ENCODE measurements around the gene RGS3.
"Not testable (repeated sequence)": the region's sequence is repeated elsewhere in the genome, so short reads cannot be mapped to it uniquely, and the experiment has no call there.

Gene RGS3

DNA sequence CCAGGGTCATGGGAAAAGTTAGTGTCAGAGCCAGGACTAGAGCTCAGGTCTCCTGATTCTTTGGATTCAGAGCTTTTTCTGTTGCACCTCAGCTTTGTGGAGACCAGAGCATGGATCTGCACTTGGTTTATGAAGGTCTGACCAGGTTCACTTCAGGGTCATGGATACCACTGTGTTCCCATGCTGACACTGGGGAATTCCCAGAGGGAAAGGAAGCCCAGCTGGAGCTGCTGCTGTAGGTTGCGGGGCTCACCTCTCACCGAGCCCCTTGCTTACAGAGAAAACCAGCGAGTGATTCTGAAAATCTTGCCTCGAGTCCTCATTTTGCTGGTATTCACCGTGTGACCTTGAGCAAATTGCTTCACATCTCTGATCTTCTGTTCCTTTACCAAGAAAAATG is 83.0 kb downstream of the RGS3 start:
- DNase-seq (ENCODE audit: low spot score) = no peak

GRCh38 chr9:113547501-113547900 is 84.0 kb downstream of the RGS3 start:
- no peak for DNase-seq (ENCODE audit: low spot score)

GRCh38 chr9:113548221-113549041 is 84.9 kb downstream of the RGS3 start:
- DNase-seq (ENCODE audit: low spot score) = peak; percentile 11

DNA sequence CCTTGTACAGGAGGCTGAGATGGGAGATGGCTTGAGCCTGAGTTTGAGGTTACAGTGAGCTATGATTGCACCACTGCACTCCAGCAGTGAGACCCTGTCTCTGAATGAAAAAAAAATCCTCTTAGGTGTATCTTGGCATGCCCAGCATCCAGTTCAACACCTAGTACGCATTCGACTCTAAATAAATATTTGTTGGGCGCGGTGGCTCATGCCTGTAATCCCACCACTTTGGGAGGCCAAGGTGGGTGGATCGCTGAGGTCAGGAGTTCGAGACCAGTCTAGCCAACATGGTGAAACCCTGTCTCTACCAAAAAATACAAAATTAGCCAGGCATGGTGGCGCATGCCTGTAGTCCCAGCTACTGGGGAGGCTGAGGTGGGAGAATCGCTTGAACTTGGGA is 86.4 kb downstream of the RGS3 start:
- not testable (repeated sequence) for DNase-seq (ENCODE audit: low spot score)

DNA sequence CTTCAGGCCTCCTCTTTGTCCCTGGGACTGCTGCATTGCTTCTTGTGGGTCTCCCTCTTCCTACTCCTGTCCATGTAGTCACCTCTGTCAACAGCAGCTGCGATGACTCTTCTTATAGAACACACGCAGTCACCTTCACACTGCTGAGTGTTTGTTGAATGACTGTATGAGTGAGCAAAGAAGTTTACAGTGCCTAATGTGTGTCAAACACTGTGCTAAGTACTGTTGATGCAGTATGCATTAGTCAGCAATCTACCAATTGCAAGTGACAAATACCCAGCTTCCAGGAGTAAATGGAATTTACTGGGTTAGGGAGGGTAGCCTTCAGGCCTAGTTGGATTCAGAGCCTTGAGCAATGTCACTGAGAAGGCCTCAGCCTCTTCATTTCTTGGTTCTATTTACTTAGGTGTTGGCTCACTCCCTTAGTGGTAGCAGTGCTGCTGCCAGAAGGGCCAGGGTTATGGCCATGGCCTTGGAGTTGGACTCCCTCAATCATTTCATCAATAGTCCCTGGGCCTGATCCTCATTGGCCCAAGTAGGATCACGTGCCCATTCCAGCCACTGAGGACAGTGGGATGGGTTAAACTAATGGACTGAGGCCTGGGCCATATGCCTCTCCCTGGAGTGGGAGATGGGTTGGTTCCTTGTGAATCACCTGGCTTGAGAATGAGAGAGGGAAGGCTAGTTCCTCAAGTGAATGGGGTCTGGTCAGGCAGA is 93.5 kb downstream of the RGS3 start:
- DNase-seq (ENCODE audit: low spot score) = no peak

GRCh38 chr9:113558632-113559502 is 95.3 kb downstream of the RGS3 start:
- DNase-seq (ENCODE audit: low spot score) = no peak

GRCh38 chr9:113559834-113560800 is 96.6 kb downstream of the RGS3 start:
- no peak for DNase-seq (ENCODE audit: low spot score)

DNA sequence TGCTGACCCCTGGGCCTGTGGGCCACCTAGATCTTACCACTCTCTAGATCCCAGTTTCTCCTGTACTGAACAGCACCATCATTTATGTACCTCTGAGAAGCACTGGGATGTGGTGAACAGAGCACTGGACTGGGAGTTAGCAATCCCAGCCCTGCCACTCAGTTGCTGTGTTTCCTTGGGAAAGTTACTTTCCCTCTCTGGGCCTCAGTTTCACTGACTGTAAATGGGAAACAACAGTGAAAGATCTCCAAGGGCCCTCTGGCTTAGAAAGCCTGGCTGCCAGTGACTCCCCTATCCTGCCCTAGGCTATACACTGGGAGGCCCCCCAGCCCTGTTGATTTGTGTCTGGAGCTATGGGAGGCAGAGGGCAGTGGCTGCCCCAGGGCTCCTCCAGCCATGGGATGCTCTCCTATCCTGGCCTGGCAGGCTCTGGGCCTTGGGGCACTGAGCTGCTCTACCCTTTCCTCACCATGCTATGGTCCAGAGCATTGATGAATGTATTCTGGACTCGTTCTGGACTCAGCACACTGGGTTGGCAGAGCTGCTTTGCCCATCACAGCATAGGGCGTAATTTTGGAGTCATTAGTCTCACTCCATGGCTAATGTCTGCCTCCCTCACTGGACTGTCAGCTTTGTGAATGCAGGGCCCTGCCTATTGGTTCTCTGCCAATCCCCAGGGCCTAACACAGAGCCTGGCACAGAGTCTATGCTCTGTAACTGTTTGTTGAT is 99.3 kb downstream of the RGS3 start:
- DNase-seq (ENCODE audit: low spot score) = no peak

DNA sequence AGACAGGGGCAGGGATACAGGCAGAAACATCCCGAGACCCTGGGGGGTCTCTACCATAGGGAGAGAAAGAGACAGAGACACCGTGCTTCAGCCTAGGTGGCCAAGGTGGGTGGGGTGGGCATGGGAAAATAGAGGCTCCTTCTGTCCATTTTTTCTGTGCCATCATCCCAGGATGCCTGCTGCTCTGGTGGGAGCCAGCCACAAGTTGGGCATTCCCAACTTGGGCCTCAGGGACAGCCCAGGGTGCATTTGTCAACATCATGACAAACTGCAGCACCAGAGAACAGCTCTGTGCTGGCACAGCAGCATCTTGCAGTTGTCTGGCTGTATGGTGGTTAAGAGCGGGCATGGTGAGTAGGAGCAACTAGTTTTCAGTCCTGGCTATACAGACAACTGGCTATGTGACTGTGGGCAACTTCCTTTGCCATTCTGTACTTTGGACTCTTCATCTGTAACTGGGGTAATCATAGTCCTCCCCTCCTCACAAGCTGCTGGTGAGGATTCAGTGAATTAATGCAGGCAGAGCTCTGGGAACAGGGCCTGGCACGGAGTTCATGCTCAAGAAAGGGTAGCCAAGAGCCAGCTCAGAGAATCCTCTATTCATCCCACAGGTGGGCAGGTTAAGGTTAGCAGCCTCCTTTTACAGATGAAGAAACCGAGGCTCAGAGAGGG is 100.4 kb downstream of the RGS3 start:
- DNase-seq (ENCODE audit: low spot score) = no peak

DNA sequence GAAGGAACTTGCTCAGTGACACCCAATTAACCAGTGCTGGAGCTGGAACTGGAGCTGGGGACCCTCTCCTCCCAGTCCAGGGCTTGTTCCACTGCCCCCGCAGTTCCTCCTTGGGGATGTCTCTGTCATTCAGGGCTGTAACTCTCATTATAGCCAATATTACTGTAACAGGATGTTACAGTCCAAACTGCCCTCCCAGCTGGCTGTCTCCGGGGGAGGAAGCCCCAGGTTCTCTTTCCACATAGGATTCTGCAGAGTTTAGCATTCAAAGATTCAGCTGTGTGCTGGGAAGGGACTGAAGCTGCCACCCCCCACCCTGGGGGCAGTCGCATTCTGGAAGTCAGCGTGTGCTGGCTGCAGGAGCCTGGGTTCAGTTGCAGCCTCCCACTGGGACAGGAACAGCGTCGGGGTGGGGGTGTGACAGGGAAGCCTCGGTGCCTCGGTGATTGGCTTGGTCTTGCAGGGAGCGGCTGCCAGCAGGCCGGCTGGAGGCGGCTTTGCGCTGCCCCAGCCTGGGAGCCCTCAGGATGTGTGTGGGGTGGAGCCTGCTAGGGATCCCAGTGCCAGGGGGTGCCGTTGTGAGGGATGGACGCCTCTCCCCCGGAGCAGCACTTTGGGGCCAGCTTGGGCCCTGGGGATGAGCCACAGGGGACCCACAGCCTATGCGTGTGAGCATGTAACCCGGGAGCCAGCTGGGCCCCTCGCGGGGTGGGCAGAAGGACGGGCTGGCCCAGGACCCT is 101.1 kb downstream of the RGS3 start:
- no peak for DNase-seq (ENCODE audit: low spot score)

GRCh38 chr9:113566016-113566711 is 102.6 kb downstream of the RGS3 start:
- no peak for DNase-seq (ENCODE audit: low spot score)

- DNase-seq (ENCODE audit: low spot score) = no peak
These were observed 103.2 kb downstream of the RGS3 start for GRCh38 chr9:113566712-113567071.

DNA sequence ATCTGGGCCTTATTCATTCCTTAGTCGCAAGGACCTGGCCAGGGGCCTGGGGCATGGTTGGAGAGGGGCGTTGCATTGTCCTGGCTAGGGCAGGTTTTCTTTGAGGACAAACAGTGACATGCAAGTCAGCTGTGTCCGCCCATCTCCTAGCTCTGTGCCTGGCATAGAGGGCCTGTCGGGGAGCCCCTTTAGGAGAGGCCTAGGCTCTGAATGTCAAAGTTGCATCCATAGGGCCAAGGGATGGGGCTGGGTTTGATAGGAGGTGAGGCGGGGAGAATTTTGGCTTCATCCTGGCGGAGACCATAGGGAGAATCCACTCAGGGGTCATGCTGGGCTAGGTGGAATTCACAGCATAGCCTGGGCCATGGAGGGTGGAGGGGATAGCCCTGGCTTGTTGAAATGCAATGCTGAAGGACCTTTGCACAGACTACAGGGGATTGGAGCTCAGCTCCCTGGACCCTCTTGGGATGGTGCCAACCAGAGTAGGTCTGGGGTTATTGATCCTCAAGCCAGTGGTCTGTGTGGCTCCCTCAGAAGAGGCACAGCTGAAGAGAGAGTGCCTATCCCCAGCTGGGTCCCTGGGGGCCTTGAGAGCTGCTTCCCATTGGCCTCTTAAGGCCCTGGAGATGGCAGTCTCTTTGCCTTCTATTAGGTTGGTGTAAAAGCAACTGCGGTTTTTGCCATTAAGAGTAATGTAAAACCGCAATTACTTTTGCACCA is 104.0 kb downstream of the RGS3 start:
- DNase-seq (ENCODE audit: low spot score) = no peak

- DNase-seq (ENCODE audit: low spot score) = no peak
These were observed 104.5 kb downstream of the RGS3 start for GRCh38 chr9:113568081-113568435.

GRCh38 chr9:113568571-113569321 is 105.2 kb downstream of the RGS3 start:
- no peak for DNase-seq (ENCODE audit: low spot score)

GRCh38 chr9:113569472-113570060 is 106.0 kb downstream of the RGS3 start:
- no peak for DNase-seq (ENCODE audit: low spot score)

GRCh38 chr9:113570106-113570505 is 106.6 kb downstream of the RGS3 start:
- no peak for DNase-seq (ENCODE audit: low spot score)

Measured in activated CD4-positive, alpha-beta T cell treated with anti-CD3 and anti-CD28 coated beads, Interleukin-2, Interleukin-4, amounts not matched to agents 100 ng/mL and 50 ng/mL, durations not matched to agents 16 hours and 8 hours (primary cell).